Activated T-helper 17 cell treated with anti-CD3 and anti-CD28 coated beads, Interleukin-2, amount 50 U/mL, for 72 hours (primary cell): Measurements from ENCODE around the gene TRIP13. TPM values are rescaled to one million over a fixed set of nuclear protein-coding genes. Genes with fewer than 3 reads are reported as not detected.

Experiments
- total RNA-seq, 2 donors: library from RNA; stranded (reverse); gene quantifications; one replicate each; pipeline ENCODE4 v1.2.3, GENCODE V29; 2022

TRIP13 gene
- total RNA-seq, 2 donors from 2014 or later: 18.3 to 45.0 TPM

Other genes with a start within 250 kb of the TRIP13 start
- gene TPPP, start 199.5 kb upstream of the TRIP13 start, total RNA-seq: 1 to 10 TPM in 1 of 2 donors, under 1 TPM in 1; 0.19 to 1.4 TPM
- 1 to 10 TPM in 1 of 2 donors, under 1 TPM in 1; 0.30 to 7.0 TPM for gene ZDHHC11B, start 108.2 kb upstream of the TRIP13 start, total RNA-seq
- 10 to 100 TPM; 13.6 to 26.8 TPM for gene ZDHHC11, start 41.9 kb upstream of the TRIP13 start, total RNA-seq
- gene BRD9, start 83 bp upstream of the TRIP13 start, total RNA-seq: 10 to 100 TPM; 65.2 to 72.5 TPM
- 1 to 10 TPM in 1 of 2 donors, under 1 TPM in 1; 0.37 to 1.2 TPM for gene NKD2, start 115.9 kb downstream of the TRIP13 start, total RNA-seq
- 10 to 100 TPM; 17.6 to 28.2 TPM for gene SLC12A7, start 219.2 kb downstream of the TRIP13 start, total RNA-seq